GM04503 (cell line): ENCODE measurements around the gene PHYHD1.

Experiments used
- DNase-seq: peaks from one replicate; pipeline ENCODE4 v3.0.0-alpha.2; 2012; ENCODE audit warnings: low read depth

Gene PHYHD1

GRCh38 chr9:128920381-128921058 lies at the start of gene PHYHD1:
Gene PHYHD1 (plus strand): TSS chr9:128920982. CDS start chr9:128922324, 1,342 bp downstream.
- peak; percentile 50 for DNase-seq

GRCh38 chr9:128877852-128878251 lies 42.9 kb upstream of the PHYHD1 start:
- DNase-seq, result no peak

- DNase-seq, result peak; percentile 76
These were observed 38.7 kb upstream of the PHYHD1 start, which contains the start of the genes KYAT1 and LRRC8A for GRCh38 chr9:128881884-128882676. Gene KYAT1 (minus strand): TSS chr9:128881950. CDS start chr9:128845405, 36,545 bp downstream. Gene LRRC8A (plus strand): TSS chr9:128882133. CDS start chr9:128907165, 25,032 bp downstream.

GRCh38 chr9:128882677-128883603 lies 37.8 kb upstream of the PHYHD1 start:
- DNase-seq, result no peak

- DNase-seq, result no peak
These were observed 36.6 kb upstream of the PHYHD1 start for GRCh38 chr9:128884164-128884563.

GRCh38 chr9:128885376-128885775 lies 35.4 kb upstream of the PHYHD1 start:
- DNase-seq, result no peak

GRCh38 chr9:128885798-128886197 lies 35.0 kb upstream of the PHYHD1 start:
- no peak for DNase-seq

- no peak for DNase-seq
These were observed 34.4 kb upstream of the PHYHD1 start for GRCh38 chr9:128886211-128886891.

- no peak for DNase-seq
These were observed 33.7 kb upstream of the PHYHD1 start for GRCh38 chr9:128887049-128887448.

- no peak for DNase-seq
These were observed 32.9 kb upstream of the PHYHD1 start for GRCh38 chr9:128887914-128888350.

- no peak for DNase-seq
These were observed 29.2 kb upstream of the PHYHD1 start for GRCh38 chr9:128891321-128892220.

- peak; percentile 72 for DNase-seq
These were observed 28.4 kb upstream of the PHYHD1 start for GRCh38 chr9:128892221-128892921.

- no peak for DNase-seq
These were observed 27.4 kb upstream of the PHYHD1 start for GRCh38 chr9:128893354-128893753.

- no peak for DNase-seq
These were observed 26.0 kb upstream of the PHYHD1 start for GRCh38 chr9:128894764-128895163.

- no peak for DNase-seq
These were observed 25.2 kb upstream of the PHYHD1 start for GRCh38 chr9:128895556-128895955.

- DNase-seq, result no peak
These were observed 22.4 kb upstream of the PHYHD1 start for GRCh38 chr9:128898382-128898781.

- DNase-seq, result no peak
These were observed 21.8 kb upstream of the PHYHD1 start for GRCh38 chr9:128898845-128899565.

- DNase-seq, result no peak
These were observed 21.0 kb upstream of the PHYHD1 start for GRCh38 chr9:128899566-128900322.
